Cardiac fibroblast (primary cell): ENCODE results near the gene BBLN.

ENCODE experiments used
- DNase-seq, 2 donors: peaks; one replicate each; pipeline versions ENCODE4 v3.0.0 to v3.0.0-alpha.2; 2010; ENCODE audit warnings: low read depth in 2 of 2
- H3K4me3 ChIP-seq, 2 donors: replicated peaks in 1 of 2; 1 replicate in 1 of 2; 2 replicates in 1 of 2; pipeline ENCODE4 v1.5.1; 2011; ENCODE audit warnings: low read depth in 2 of 2, low read length in 2 of 2, mild to moderate bottlenecking in 2 of 2, moderate library complexity in 1 of 2
- CTCF ChIP-seq: IDR thresholded peaks from one replicate; pipeline ENCODE4 v1.5.1; 2011; ENCODE audit warnings: low read depth, mild to moderate bottlenecking, low read length, inconsistent platforms

The BBLN gene

DNA sequence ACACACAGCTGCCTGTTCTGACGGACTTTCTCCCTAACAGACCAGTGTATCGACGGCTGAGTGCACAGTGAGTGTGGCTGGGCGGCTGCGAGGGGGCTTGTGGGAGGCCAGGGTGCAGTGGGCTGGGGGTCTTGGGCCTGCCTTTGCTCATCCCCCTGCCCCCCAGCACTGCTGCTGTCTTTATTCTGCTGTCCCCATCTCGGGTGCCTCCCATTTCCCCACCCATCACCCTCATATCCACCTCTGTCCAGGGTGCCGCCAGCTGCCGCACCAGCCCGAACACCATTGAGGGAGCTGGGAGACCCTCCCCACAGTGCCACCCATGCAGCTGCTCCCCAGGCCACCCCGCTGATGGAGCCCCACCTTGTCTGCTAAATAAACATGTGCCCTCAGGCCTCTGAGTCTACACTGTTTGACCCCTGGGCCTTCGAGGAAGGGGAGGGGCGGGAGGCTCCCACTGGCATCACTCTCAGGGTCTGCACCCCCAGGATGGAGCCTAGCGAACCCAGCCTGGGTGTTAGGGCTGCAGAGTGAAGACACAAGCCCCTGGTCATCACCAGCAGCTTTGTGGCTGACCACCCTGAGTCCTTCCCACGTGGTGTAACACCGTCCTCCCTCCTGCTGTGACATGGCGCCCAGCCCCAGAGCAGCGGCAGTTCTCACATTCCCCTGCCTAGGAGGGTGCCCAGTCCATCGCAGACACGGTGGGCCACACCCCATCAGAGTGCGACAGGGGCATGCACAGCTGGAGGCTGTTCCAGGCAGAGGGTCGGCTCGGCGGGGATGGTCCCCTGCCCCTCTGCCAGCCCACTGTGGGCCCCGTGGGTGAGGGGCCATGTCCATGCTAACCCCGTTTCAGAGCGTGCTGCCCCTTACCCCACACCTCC is 6.8 kb upstream of the BBLN start:
- H3K4me3 ChIP-seq = no peak overlapping the region
- no peak for DNase-seq
- no peak for TF ChIP-seq CTCF

GRCh38 chr9:128153947-128154695 is 5.9 kb upstream of the BBLN start:
- TF ChIP-seq CTCF = no peak
- no peak for DNase-seq
- no peak overlapping the region for H3K4me3 ChIP-seq

DNA sequence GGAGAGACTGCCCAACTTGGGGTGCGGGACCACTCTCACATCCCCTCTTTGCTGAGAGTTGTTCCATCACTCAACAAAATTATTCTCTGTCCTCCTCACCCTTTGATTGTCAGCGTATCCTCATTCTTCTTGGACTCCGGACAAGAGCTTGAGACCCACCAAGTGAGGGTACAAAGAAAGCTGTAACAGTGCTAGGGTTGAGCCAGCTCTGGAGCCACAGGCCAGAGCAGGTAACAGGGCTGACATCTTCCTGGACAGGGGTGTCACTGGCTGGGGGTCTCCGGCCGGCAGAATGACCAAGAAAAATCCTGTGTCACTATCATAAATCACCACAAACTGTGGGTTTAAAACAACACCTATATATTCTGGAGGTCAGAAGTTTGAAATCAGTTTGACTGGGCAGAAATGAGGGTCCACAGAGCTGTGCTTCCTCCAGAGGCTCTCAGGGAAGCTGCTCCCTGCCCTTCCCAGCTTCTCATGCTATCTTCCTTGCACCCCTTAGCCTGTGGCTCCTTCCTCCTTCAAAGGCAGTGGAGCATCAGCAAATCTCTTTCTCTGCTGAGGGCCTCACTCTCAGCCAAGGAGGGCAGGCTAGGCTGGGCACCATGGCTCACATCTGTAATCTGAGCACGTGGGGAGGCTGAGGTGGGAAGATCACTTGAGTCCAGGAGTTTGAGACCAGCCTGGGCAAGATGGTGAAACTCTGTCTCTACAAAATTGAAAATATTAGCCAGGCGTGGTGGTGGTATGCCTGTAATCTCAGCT is 4.1 kb upstream of the BBLN start:
- no peak overlapping the region for H3K4me3 ChIP-seq
- no peak for TF ChIP-seq CTCF
- DNase-seq = no peak

- TF ChIP-seq CTCF = no peak
- no peak for DNase-seq
- H3K4me3 ChIP-seq = peak overlapping the region; percentile 47 to 53
These were observed 612 bp upstream of the BBLN start for GRCh38 chr9:128159522-128159783.

DNA sequence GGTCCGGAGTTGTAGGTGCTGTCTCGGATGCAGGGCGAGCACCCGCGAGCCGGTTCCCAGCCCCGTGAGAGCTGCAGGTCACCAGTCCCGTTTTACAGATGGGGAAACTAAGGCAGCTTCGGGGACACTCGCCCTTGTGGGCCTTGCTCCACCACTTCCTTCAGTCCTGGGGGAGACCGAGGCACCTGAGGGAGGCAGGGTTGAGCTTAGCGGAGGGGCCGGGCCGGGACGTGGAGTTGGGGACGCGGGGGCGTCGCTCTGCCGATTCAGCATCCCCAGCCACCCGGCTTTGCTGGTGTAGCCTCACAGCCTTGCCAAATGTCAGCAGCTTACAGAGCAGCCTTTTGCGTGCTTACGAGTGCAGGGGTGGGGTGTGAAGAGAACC is 530 bp downstream of the BBLN start:
- peak in 1 of 2 donors; percentile 24 for DNase-seq
- peak overlapping the region; percentile 81 to 82 for H3K4me3 ChIP-seq
- no peak for TF ChIP-seq CTCF

GRCh38 chr9:128161215-128161902 is 1.3 kb downstream of the BBLN start:
- peak overlapping the region in 1 of 2 donors; percentile 81 for H3K4me3 ChIP-seq
- no peak for TF ChIP-seq CTCF
- peak in 1 of 2 donors; percentile 6 for DNase-seq
